ACC112 (cell line): Measurements from ENCODE around the gene SH3TC1.

Experiments used
- H2AFZ ChIP-seq: fragments of 200-600 bp; sonication (generic); one replicate; pipeline ENCODE4 v1.6.0; 2017; ENCODE audit warnings: antibody characterized with exemption, low read length; ENCODE audit not compliant: unreplicated experiment
- H3K27ac ChIP-seq: fragments of 200-600 bp; sonication (generic); 2 replicates; pipeline ENCODE4 v1.5.1; 2014; ENCODE audit warnings: low read depth, mild to moderate bottlenecking, antibody characterized with exemption, low read length, moderate library complexity
- H3K27me3 ChIP-seq: fragments of 200-600 bp; sonication (generic); 2 replicates; pipeline ENCODE4 v1.6.1; 2014; ENCODE audit warnings: mild to moderate bottlenecking, antibody characterized with exemption, low read length, moderate library complexity, mixed read lengths; ENCODE audit not compliant: insufficient read depth
- H3K36me3 ChIP-seq: fragments of 200-600 bp; sonication (generic); 2 replicates; pipeline ENCODE4 v1.6.1; 2016; ENCODE audit warnings: mild to moderate bottlenecking, antibody characterized with exemption, low read length, moderate library complexity, mixed read lengths; ENCODE audit not compliant: insufficient read depth
- H3K4me1 ChIP-seq: fragments of 200-600 bp; sonication (generic); one replicate; pipeline ENCODE4 v1.6.1; 2016; ENCODE audit warnings: low read length, mixed read lengths; ENCODE audit not compliant: insufficient read depth, unreplicated experiment, control insufficient read depth
- H3K4me3 ChIP-seq: fragments of 200-600 bp; sonication (generic); 2 replicates; pipeline ENCODE4 v1.5.1; 2014; ENCODE audit warnings: mild to moderate bottlenecking, low read depth, low read length
- H3K79me2 ChIP-seq: fragments of 200-600 bp; sonication (generic); one replicate; pipeline ENCODE4 v1.6.0; 2016; ENCODE audit warnings: low read length; ENCODE audit not compliant: control insufficient read depth, unreplicated experiment, insufficient read depth

The SH3TC1 gene

DNA sequence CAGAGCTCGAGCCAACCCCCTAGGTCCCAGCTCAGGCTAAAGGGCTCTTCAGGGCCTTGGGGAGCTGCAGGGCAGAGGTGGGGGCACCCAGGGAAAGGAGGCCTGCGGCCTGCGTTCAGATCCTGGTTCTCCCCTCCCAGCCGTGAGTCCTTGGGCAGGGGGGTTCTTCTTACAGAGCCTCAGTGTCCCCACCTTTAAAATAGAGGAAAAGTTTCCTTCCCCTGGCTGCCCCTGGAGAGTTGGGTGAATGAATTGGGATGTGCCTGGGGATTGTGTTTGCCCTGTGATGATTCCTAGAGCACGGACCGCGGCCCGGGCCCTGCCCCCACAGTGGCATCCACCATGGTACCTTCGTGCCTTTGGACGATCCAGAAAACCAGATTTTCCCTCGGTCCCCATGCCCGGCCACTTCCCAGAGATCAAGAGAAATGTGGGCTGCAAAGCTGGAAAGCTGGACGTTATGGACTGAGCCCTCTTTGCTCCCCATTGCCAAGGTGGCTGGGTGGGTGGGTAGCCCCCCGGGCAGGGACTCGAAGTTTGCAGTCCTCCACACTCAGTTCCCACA lies 81.9 kb downstream of the SH3TC1 start:
- Histone ChIP-seq H3K4me3 (no peak overlapping the region), H3K79me2 (no peaks in the 10 kb centered on the region), H3K27me3 (no peaks in the 10 kb centered on the region), H3K4me1 (peaks cover 30% of the 10 kb centered on the region), H2AFZ (no peak overlapping the region), H3K27ac (no peak overlapping the region), H3K36me3 (no peaks in the 10 kb centered on the region)

DNA sequence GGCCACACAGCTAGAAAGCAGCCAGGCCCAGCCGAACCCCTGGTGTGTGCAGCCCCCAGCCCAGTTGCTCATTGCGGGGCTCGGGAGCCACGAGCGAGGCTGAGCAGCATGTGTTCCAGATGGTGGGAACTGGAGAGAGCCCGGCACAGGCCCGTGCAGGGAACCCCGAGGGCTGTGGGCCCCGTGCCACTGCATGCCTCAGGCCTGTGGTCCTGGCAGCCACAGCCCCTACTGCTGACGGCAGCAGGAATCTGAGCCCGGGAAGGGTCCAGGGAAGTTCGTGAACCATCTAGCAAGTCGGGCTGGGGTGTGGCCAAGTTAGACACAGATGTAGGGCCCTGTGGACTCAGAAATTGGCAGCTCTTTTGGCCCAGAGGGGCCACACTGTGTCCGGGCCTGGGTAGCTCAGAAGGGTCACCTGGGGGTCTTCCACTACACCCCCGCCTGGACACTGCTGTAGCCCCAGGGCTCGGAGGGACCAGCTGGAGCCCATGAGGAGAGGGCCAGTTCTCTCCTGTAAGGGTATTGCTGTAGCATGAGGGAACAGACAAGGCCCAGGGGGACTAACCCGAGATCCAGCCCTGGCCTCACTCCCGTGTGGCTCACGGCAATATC lies 82.5 kb downstream of the SH3TC1 start:
- peaks cover 26% of the 10 kb centered on the region for H3K4me1 ChIP-seq
- no peak overlapping the region for H3K27ac ChIP-seq
- H3K4me3 ChIP-seq: no peak overlapping the region
- no peaks in the 10 kb centered on the region for H3K36me3 ChIP-seq
- H2AFZ ChIP-seq: no peak overlapping the region
- no peaks in the 10 kb centered on the region for H3K27me3 ChIP-seq
- no peaks in the 10 kb centered on the region for H3K79me2 ChIP-seq

DNA sequence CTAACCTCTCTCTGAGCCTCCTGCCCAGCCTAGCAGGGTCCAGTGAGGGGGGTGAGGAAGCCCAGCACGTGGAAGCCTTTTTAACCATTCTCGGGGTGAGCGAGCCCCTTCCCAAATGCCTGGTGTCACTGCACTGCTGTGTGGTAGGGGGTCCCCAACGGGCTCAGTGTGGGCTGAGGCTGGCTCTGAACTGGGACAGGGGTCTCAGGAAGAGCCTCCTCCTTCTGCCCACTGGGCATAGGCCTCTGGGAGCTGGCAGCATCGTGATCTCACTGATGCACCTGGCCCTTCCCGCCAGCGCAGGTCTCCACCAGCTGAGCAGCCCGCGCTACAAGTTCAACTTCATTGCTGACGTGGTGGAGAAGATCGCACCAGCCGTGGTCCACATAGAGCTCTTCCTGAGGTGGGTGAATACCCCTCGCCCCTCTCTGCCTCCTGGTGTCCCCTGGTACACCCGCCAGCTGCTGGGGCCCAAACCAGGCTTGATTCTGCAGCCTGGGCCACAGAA lies 83.1 kb downstream of the SH3TC1 start:
- H3K79me2 ChIP-seq: no peaks in the 10 kb centered on the region
- no peaks in the 10 kb centered on the region for H3K27me3 ChIP-seq
- H3K4me3 ChIP-seq: no peak overlapping the region
- no peak overlapping the region for H2AFZ ChIP-seq
- H3K4me1 ChIP-seq: peaks cover 20% of the 10 kb centered on the region
- H3K36me3 ChIP-seq: no peaks in the 10 kb centered on the region
- H3K27ac ChIP-seq: no peak overlapping the region

DNA sequence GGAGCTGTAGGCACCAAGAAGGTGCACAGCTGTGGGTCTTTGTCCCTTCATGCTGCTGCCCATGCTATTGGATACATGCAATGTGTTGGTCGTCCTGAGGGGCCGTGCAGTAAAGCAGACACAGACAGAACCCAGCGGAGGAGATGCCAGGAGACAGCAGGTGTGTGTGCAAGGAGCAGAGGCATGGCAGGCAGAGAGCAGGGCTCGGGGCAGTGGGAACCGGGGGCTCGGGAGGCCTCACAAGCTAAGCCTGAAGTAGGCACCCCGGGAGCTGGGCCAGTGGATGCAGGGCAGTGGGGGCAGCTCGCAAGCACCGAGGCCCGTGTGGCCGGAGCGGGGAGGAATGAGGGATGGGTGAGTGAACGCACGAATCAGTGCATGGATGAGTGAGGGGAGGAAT lies 83.7 kb downstream of the SH3TC1 start:
- no peaks in the 10 kb centered on the region for H3K79me2 ChIP-seq
- H2AFZ ChIP-seq: no peak overlapping the region
- H3K4me1 ChIP-seq: peaks cover 15% of the 10 kb centered on the region
- H3K36me3 ChIP-seq: no peaks in the 10 kb centered on the region
- H3K27ac ChIP-seq: no peak overlapping the region
- no peaks in the 10 kb centered on the region for H3K27me3 ChIP-seq
- no peak overlapping the region for H3K4me3 ChIP-seq

DNA sequence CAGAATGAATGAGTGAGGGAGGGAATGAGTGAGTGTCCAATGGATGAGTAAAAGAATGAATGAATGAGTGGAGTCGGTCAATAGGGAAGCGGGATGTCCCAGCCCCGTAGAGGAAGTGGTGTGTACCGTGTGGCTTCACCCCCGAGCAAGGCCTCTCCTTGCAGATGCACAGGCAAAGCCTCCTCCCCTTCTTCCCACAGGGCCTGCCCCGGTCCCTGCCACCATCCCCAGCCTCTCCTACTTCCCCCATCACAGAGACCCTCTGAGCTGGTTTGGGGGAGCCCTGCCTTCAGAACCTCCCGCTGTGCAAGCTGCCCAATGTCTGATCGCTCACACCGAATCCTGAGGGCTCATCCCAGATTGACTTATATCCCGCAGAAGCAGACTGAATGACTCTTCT lies 84.1 kb downstream of the SH3TC1 start:
- H3K36me3 ChIP-seq: no peaks in the 10 kb centered on the region
- H3K4me3 ChIP-seq: no peak overlapping the region
- no peak overlapping the region for H2AFZ ChIP-seq
- no peak overlapping the region for H3K27ac ChIP-seq
- peaks cover 11% of the 10 kb centered on the region for H3K4me1 ChIP-seq
- H3K79me2 ChIP-seq: no peaks in the 10 kb centered on the region
- H3K27me3 ChIP-seq: no peaks in the 10 kb centered on the region

DNA sequence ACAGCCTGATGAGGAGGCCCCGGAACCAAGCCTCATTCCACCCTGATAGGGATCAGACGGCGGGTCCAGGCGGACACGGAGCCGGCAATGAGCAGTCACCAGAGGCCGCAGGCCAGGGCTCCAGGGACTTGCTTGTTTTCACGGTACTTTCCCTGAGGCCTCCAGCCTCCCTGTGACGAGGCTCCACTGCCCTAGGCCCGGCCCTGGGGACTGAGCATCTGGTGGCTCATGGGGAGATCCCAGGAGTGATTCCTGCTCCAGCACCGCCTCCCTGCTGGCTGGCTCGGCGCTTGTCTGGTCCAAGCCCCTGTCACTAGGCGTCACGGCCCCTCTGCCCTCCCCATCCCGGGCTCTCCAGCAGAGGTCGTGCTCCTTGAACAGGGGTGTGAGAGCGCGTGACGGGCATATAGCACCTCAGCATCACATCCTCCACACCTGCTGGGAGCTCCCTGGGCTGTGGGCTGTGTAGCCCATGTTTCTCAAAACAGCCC lies 84.6 kb downstream of the SH3TC1 start:
- H2AFZ ChIP-seq: no peak overlapping the region
- peaks cover 6% of the 10 kb centered on the region for H3K4me1 ChIP-seq
- H3K36me3 ChIP-seq: no peaks in the 10 kb centered on the region

DNA sequence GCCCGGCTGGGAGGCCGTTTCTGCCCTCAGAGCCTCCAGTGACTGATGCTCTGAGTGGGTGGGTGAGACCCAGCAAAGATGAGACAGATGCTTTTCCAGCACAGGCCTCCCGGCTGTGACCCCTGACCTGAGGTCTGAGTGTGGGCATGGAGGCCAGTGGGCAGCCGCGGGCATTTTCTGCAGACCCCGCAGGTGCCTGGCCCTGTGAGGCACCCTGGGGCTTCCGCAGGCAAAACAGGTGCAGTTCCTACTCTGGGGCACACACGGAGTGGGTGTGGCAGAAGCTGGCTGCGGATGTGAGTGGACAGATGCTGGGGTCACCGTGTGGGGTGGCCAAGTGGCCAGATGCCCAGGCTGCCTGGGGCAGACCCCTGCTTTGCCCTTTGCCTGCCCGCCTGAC lies 85.3 kb downstream of the SH3TC1 start:
- no peaks in the 10 kb centered on the region for H3K27me3 ChIP-seq
- H3K4me3 ChIP-seq: no peak overlapping the region
- H3K4me1 ChIP-seq: no peaks in the 10 kb centered on the region
- H2AFZ ChIP-seq: no peak overlapping the region
- no peak overlapping the region for H3K27ac ChIP-seq
- no peaks in the 10 kb centered on the region for H3K36me3 ChIP-seq
- H3K79me2 ChIP-seq: no peaks in the 10 kb centered on the region

More for the DNA sequence above, 84.6 kb downstream of the SH3TC1 start:
- Histone ChIP-seq H3K27ac (no peak overlapping the region), H3K4me3 (no peak overlapping the region), H3K27me3 (no peaks in the 10 kb centered on the region), H3K79me2 (no peaks in the 10 kb centered on the region)

GRCh38 chr4:8285143-8285975 lies 86.3 kb downstream of the SH3TC1 start:
- Histone ChIP-seq H2AFZ (no peak overlapping the region), H3K36me3 (no peaks in the 10 kb centered on the region), H3K4me3 (no peak overlapping the region), H3K27ac (no peak overlapping the region), H3K79me2 (no peaks in the 10 kb centered on the region), H3K27me3 (no peaks in the 10 kb centered on the region), H3K4me1 (no peaks in the 10 kb centered on the region)

DNA sequence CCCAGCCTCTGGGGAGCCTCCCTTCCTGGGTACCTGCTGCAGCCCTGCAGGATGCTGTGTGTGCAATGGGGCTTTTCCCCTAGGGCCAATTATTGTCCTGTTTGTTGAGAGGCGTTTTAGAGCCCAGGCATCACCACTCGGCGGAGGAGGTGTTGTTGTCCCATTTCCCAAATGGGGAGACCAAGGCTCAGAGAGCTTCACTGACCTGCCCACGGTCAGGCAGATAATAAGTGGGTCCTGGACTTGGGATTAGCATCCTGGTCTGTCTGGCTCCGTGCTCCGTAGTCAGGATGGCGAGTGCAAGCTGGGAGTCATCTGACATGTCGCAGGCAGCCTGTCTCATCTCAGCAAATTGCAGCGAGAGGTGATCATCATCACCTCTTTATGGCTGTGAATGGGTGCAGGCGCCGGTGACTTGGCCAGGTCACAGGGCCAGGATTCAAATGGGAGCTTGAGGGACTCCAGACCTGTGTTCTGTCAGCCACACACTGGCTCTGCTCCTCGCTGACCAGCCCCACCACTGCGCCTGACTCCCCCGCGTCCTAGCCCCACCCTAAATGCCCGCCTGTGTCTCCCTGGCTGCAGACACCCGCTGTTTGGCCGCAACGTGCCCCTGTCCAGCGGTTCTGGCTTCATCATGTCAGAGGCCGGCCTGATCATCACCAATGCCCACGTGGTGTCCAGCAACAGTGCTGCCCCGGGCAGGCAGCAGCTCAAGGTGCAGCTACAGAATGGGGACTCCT lies 87.1 kb downstream of the SH3TC1 start:
- Histone ChIP-seq H3K4me3 (no peak overlapping the region), H3K27me3 (no peaks in the 10 kb centered on the region), H3K27ac (no peak overlapping the region), H2AFZ (no peak overlapping the region), H3K4me1 (no peaks in the 10 kb centered on the region), H3K36me3 (no peaks in the 10 kb centered on the region), H3K79me2 (no peaks in the 10 kb centered on the region)

DNA sequence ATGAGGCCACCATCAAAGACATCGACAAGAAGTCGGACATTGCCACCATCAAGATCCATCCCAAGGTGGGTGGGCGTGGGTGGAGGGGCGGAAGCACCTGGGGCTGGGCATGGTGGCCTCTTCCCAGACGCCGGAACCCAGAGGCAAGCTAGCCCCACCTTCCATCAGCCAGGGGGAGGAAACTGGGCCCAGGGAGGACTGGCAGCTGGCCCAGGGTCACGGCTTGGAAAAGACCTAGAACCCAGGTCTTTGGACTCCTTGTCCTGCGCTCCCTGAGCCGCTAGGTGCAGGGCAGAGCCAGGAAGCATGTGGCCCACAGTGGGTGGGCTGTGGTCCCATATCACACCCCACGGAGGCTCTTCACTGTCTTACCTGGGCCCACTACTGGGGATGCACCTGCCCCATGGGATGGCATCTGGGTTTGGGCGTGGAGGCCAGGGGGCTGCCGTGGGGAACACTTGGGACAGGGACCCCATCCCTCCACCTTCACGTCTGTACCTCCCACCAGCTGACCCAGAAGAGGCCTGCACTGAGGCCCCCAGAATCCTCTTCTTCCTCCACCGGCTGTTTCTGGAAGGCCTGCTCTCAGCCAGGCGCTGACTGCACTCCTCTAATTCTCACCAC lies 87.7 kb downstream of the SH3TC1 start:
- Histone ChIP-seq H3K4me3 (no peak overlapping the region), H3K27me3 (no peaks in the 10 kb centered on the region), H2AFZ (no peak overlapping the region), H3K4me1 (no peaks in the 10 kb centered on the region), H3K27ac (no peak overlapping the region), H3K36me3 (no peaks in the 10 kb centered on the region), H3K79me2 (no peaks in the 10 kb centered on the region)
